ENCODE data around the gene DNASE1.

The DNASE1 gene

GRCh38 chr16:3690980-3691720 lies 36.7 kb downstream of the DNASE1 start:
- H3K27ac ChIP-seq (ENCODE audit: low read length), result no peak overlapping the region
- H3K9ac ChIP-seq (ENCODE audit: low read length), result no peak overlapping the region
- H2AFZ ChIP-seq (ENCODE audit: low read depth, low read length), result no peak overlapping the region
- H3K36me3 ChIP-seq (replicated peaks; ENCODE audit: low read depth, low read length), result peaks cover 30% of the 10 kb centered on the region
- no peaks in the 10 kb centered on the region for H3K9me3 ChIP-seq (ENCODE audit: insufficient read depth, low read length)
- no peak overlapping the region for H3K4me2 ChIP-seq (ENCODE audit: low read length)
- H4K20me1 ChIP-seq (ENCODE audit: insufficient read depth, low read length), result peaks cover 4% of the 10 kb centered on the region
- H3K4me3 ChIP-seq (ENCODE audit: low read length), result no peak overlapping the region
- peaks cover 44% of the 10 kb centered on the region for H3K79me2 ChIP-seq (ENCODE audit: low read length)
- no peaks in the 10 kb centered on the region for H3K27me3 ChIP-seq (ENCODE audit: low read depth, low read length)
- TF ChIP-seq CTCF (IDR thresholded peaks at IDR 0.05; ENCODE audit: low read depth, low read length) (no peak), EZH2phosphoT487 (IDR thresholded peaks at IDR 0.05; ENCODE audit: low read depth) (no peak)
- peaks cover 12% of the 10 kb centered on the region for H3K4me1 ChIP-seq (ENCODE audit: low read length)

- TF ChIP-seq EZH2phosphoT487 (IDR thresholded peaks at IDR 0.05; ENCODE audit: low read depth), result no peak
- no peak for TF ChIP-seq CTCF (IDR thresholded peaks at IDR 0.05; ENCODE audit: low read depth, low read length)
- H3K79me2 ChIP-seq (ENCODE audit: low read length), result peaks cover 50% of the 10 kb centered on the region
- no peak overlapping the region for H3K27ac ChIP-seq (ENCODE audit: low read length)
- no peak overlapping the region for H3K4me3 ChIP-seq (ENCODE audit: low read length)
- H3K4me1 ChIP-seq (ENCODE audit: low read length), result peaks cover 16% of the 10 kb centered on the region
- no peaks in the 10 kb centered on the region for H3K27me3 ChIP-seq (ENCODE audit: low read depth, low read length)
- H3K4me2 ChIP-seq (ENCODE audit: low read length), result no peak overlapping the region
- H4K20me1 ChIP-seq (ENCODE audit: insufficient read depth, low read length), result peaks cover 7% of the 10 kb centered on the region
- H2AFZ ChIP-seq (ENCODE audit: low read depth, low read length), result no peak overlapping the region
- H3K9ac ChIP-seq (ENCODE audit: low read length), result no peak overlapping the region
- H3K9me3 ChIP-seq (ENCODE audit: insufficient read depth, low read length), result no peaks in the 10 kb centered on the region
- peaks cover 30% of the 10 kb centered on the region for H3K36me3 ChIP-seq (replicated peaks; ENCODE audit: low read depth, low read length)
Measured at GRCh38 chr16:3691761-3692160, 37.3 kb downstream of the DNASE1 start.

GRCh38 chr16:3694051-3694450 lies 39.6 kb downstream of the DNASE1 start:
- Histone ChIP-seq H3K27ac (ENCODE audit: low read length) (no peak overlapping the region), H3K4me3 (ENCODE audit: low read length) (no peak overlapping the region), H2AFZ (ENCODE audit: low read depth, low read length) (no peak overlapping the region), H4K20me1 (ENCODE audit: insufficient read depth, low read length) (peaks cover 7% of the 10 kb centered on the region), H3K79me2 (ENCODE audit: low read length) (peaks cover 71% of the 10 kb centered on the region), H3K4me2 (ENCODE audit: low read length) (no peak overlapping the region), H3K9me3 (ENCODE audit: insufficient read depth, low read length) (no peaks in the 10 kb centered on the region), H3K9ac (ENCODE audit: low read length) (no peak overlapping the region), H3K36me3 (replicated peaks; ENCODE audit: low read depth, low read length) (peaks cover 23% of the 10 kb centered on the region), H3K27me3 (ENCODE audit: low read depth, low read length) (no peaks in the 10 kb centered on the region), H3K4me1 (ENCODE audit: low read length) (peaks cover 16% of the 10 kb centered on the region)
- TF ChIP-seq EZH2phosphoT487 (IDR thresholded peaks at IDR 0.05; ENCODE audit: low read depth), result no peak
- TF ChIP-seq CTCF (IDR thresholded peaks at IDR 0.05; ENCODE audit: low read depth, low read length), result no peak

- Histone ChIP-seq H3K4me1 (ENCODE audit: low read length) (peaks cover 16% of the 10 kb centered on the region), H2AFZ (ENCODE audit: low read depth, low read length) (no peak overlapping the region), H3K79me2 (ENCODE audit: low read length) (peaks cover 84% of the 10 kb centered on the region), H3K27ac (ENCODE audit: low read length) (peak overlapping the region; percentile 48), H3K4me2 (ENCODE audit: low read length) (peak overlapping the region; percentile 43), H3K36me3 (replicated peaks; ENCODE audit: low read depth, low read length) (peaks cover 15% of the 10 kb centered on the region), H3K27me3 (ENCODE audit: low read depth, low read length) (no peaks in the 10 kb centered on the region), H3K9ac (ENCODE audit: low read length) (no peak overlapping the region), H3K4me3 (ENCODE audit: low read length) (peak overlapping the region; percentile 1; the same call in 1 of the 2 replicates), H3K9me3 (ENCODE audit: insufficient read depth, low read length) (no peaks in the 10 kb centered on the region), H4K20me1 (ENCODE audit: insufficient read depth, low read length) (peaks cover 7% of the 10 kb centered on the region)
- TF ChIP-seq EZH2phosphoT487 (IDR thresholded peaks at IDR 0.05; ENCODE audit: low read depth) (no peak), CTCF (IDR thresholded peaks at IDR 0.05; ENCODE audit: low read depth, low read length) (no peak)
Measured at GRCh38 chr16:3695610-3696369, 41.3 kb downstream of the DNASE1 start.
